ENCODE measurements around the gene BRINP1. TPM values are rescaled to one million over a fixed set of nuclear protein-coding genes. Genes with fewer than 3 reads are reported as not detected.

The BRINP1 gene
- total and polyA plus RNA-seq, 3 donors from 2014 or later: 1.2 to 1.8 (median 1.7) TPM

DNA sequence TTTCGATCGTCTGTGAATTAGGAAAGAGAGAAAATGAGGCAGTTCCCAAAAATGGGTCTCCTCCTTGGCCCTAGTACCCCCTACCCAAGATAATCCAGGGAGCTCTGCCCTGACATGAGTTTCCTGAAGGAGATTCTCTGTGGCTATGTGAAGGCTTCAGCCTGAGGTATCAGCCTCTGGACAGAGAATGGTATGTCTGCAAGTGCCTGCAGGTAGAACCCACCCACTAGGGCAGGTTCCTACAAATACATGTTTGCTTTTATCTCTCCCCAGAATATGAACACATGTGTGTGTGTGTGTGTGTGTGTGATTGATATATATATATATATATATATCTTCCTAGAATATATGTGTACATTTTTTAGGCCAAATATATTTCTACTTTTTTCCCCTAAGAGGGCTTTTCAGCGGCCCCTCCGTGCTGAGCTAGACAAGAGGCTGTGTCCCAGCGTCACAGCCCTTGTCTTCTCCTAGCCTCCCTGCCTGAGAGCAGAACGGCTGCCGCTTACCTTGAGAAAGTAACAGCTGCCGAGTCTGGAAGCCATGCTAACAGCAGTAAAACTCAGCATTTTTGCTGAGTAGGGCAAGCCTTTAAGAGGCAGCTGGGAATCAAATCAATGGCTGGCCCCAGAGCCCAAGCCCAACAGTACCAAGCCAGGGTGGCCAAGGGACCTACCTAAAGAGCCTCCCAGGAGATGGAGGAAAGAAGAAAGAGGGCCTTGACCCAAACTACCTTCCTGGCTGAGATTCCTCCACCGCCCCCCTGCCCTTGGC lies 2.1 kb downstream of the BRINP1 start:
- Histone ChIP-seq H3K27me3 (no peaks in the 10 kb centered on the region), H3K4me1 (peaks cover 9% of the 10 kb centered on the region), H3K36me3 (ENCODE audit: low read depth, missing control alignments) (no peaks in the 10 kb centered on the region), H3K27ac (no peak overlapping the region), H3K9me3 (no peaks in the 10 kb centered on the region), H3K4me3 (no peak overlapping the region)
- WGBS, 2 donors: 47 to 50% methylated on average over 9 of the region's 9 CpGs
- intact Hi-C loops (cut with DNase I; ENCODE audit: low total_unique reads): no loop called here
- no peak for DNase-seq
- TF ChIP-seq POLR2A (IDR thresholded peaks at IDR 0.05): no peak
- TF ChIP-seq, protein P1, sequence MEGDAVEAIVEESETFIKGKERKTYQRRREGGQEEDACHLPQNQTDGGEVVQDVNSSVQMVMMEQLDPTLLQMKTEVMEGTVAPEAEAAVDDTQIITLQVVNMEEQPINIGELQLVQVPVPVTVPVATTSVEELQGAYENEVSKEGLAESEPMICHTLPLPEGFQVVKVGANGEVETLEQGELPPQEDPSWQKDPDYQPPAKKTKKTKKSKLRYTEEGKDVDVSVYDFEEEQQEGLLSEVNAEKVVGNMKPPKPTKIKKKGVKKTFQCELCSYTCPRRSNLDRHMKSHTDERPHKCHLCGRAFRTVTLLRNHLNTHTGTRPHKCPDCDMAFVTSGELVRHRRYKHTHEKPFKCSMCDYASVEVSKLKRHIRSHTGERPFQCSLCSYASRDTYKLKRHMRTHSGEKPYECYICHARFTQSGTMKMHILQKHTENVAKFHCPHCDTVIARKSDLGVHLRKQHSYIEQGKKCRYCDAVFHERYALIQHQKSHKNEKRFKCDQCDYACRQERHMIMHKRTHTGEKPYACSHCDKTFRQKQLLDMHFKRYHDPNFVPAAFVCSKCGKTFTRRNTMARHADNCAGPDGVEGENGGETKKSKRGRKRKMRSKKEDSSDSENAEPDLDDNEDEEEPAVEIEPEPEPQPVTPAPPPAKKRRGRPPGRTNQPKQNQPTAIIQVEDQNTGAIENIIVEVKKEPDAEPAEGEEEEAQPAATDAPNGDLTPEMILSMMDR (IDR thresholded peaks at IDR 0.05): no peak

DNA sequence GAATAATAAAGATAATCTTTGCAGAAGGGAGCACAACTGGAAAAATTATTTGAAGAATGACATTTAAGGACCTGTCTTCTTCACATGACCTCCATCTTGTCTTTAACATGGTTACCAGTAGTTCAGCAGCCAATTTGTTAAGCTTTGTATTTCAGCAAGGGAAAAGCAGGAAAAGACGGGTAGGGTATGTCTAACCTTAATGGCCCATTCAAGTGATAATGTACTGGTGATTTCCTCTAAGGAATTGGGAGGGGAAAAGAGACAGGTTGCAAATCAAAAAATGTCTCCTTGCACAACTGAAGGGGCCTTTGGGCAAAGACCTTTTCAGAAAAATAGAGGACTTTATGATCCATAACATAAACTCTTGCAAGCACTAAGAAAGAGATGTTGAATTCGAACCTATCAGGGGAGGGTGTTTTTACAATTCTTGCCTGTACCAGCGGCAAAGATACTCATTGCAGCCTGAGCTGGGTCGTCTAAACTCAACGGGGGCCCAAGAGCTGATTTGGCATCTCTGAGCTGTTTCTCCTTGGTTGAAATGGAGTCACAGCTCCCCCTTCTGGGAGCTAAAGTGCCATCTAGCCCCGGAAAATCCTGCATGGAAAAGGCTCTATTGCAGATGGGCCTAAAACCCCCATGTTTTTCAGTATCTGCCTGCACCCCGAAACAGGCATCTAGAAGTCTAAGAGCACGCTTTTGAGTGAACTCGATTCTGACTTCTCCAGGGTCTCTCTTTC lies 3.8 kb downstream of the BRINP1 start:
- Histone ChIP-seq H3K4me3 (no peak overlapping the region), H3K27ac (no peak overlapping the region), H3K36me3 (ENCODE audit: low read depth, missing control alignments) (no peaks in the 10 kb centered on the region), H3K4me1 (peaks cover 9% of the 10 kb centered on the region), H3K27me3 (no peaks in the 10 kb centered on the region), H3K9me3 (no peaks in the 10 kb centered on the region)
- TF ChIP-seq, protein P1 (IDR thresholded peaks at IDR 0.05): peak; percentile 19 to 48 (median 34)
- no peak for TF ChIP-seq POLR2A (IDR thresholded peaks at IDR 0.05)
- 31 to 42% methylated on average over 9 of the region's 9 CpGs for WGBS, 2 donors
- DNase-seq: peak; percentile 43
- intact Hi-C loops (cut with DNase I; ENCODE audit: low total_unique reads): no loop called here

DNA sequence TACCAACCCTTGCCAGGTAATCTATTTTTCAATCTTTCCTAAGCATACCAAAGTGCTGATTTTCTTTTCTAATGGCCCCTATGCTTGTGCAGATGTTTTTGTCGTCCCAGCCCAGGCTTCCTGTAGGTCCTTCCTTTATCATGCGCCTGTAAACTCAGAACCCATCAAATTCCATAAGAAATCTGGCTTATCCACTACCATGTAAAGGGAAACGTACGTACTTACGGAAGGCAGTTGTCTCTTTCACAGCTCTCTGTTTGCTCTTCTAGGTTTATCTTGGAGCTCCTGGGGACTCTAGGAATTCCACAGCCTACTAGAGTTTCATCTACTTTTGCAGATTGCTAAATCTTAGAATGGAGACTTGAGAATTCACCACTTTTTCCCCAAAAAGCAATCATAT lies 9.0 kb downstream of the BRINP1 start:
- TF ChIP-seq, protein P1 (IDR thresholded peaks at IDR 0.05): no peak
- TF ChIP-seq POLR2A (IDR thresholded peaks at IDR 0.05): no peak
- Histone ChIP-seq H3K36me3 (ENCODE audit: low read depth, missing control alignments) (no peaks in the 10 kb centered on the region), H3K9me3 (no peaks in the 10 kb centered on the region), H3K27ac (no peak overlapping the region), H3K4me1 (no peaks in the 10 kb centered on the region), H3K27me3 (no peaks in the 10 kb centered on the region), H3K4me3 (no peak overlapping the region)
- no peak for DNase-seq
- intact Hi-C loops (cut with DNase I; ENCODE audit: low total_unique reads): no loop called here
- WGBS, 2 donors: 82 to 89% methylated on average over 5 of the region's 5 CpGs

DNA sequence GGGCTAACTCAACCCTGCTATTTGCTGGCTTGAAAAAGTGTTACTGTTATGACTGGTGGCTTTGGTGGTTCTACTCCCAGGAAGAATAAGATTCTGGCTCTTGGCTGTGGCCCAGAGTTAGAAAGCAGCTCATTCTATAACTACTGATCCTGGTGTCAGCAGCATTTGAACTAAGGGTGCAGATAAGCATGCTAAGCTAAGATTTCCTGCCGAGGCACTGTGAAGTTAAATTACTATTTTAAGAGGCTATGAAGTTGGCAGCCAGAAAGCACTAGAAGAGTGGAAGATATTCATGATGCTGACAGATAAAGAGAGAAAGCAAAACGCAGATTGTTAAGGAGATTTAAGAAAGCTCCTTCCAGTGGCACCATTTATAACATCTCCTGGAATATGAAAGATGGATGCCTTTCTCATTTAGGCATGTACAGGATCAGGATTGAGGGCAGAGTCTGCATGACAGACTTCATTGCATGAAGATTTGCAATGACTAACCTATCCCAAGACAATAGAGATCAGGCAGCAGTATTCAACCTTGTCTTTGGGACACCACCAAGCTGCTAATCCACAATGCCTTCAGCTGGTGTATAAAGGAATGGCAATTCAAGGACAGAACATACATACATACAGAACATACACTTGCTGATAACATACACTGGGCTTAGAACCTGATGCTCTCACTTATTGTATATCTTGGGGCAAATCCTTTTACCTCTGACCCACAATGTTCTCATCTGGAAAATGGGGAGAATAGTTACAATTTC lies 11.7 kb downstream of the BRINP1 start:
- intact Hi-C loops (cut with DNase I; ENCODE audit: low total_unique reads): no loop called here
- Histone ChIP-seq H3K9me3 (no peaks in the 10 kb centered on the region), H3K4me1 (no peaks in the 10 kb centered on the region), H3K27ac (no peak overlapping the region), H3K36me3 (ENCODE audit: low read depth, missing control alignments) (no peaks in the 10 kb centered on the region), H3K27me3 (no peaks in the 10 kb centered on the region), H3K4me3 (no peak overlapping the region)
- TF ChIP-seq, protein P1 (IDR thresholded peaks at IDR 0.05): no peak
- no peak for TF ChIP-seq POLR2A (IDR thresholded peaks at IDR 0.05)
- no peak for DNase-seq
- 21 to 22% methylated on average over 2 of the region's 2 CpGs for WGBS, 2 donors
